Measurements from ENCODE around the gene SMPD4.
"Not testable (repeated sequence)": the region's sequence is repeated elsewhere in the genome, so short reads cannot be mapped to it uniquely, and the experiment has no call there.

Gene SMPD4

GRCh38 chr2:130169163-130169562 lies 12.2 kb downstream of the SMPD4 start:
- not testable (repeated sequence) for H3K36me3 Mint-ChIP-seq, H3K4me3 Mint-ChIP-seq, H3K4me1 Mint-ChIP-seq, H3K27me3 Mint-ChIP-seq, H3K9me3 Mint-ChIP-seq, H3K27ac Mint-ChIP-seq

GRCh38 chr2:130166611-130167010 lies 14.8 kb downstream of the SMPD4 start:
- not testable (repeated sequence) for H3K4me3 Mint-ChIP-seq, H3K36me3 Mint-ChIP-seq, H3K9me3 Mint-ChIP-seq

GRCh38 chr2:130165293-130166016 lies 15.9 kb downstream of the SMPD4 start:
- H3K27me3 Mint-ChIP-seq = no peaks in the 10 kb centered on the region
- no peak overlapping the region for H3K27ac Mint-ChIP-seq
- H3K4me1 Mint-ChIP-seq = no peaks in the 10 kb centered on the region
- no peaks in the 10 kb centered on the region for H3K9me3 Mint-ChIP-seq
- H3K4me3 Mint-ChIP-seq = no peak overlapping the region
- peaks cover 7% of the 10 kb centered on the region for H3K36me3 Mint-ChIP-seq

More at GRCh38 chr2:130166611-130167010, 14.8 kb downstream of the SMPD4 start:
- not testable (repeated sequence) for H3K4me1 Mint-ChIP-seq, H3K27me3 Mint-ChIP-seq, H3K27ac Mint-ChIP-seq

GRCh38 chr2:130162968-130163367 lies 18.4 kb downstream of the SMPD4 start:
- no peak overlapping the region for H3K27ac Mint-ChIP-seq
- no peaks in the 10 kb centered on the region for H3K9me3 Mint-ChIP-seq
- H3K4me1 Mint-ChIP-seq = no peaks in the 10 kb centered on the region
- no peak overlapping the region for H3K4me3 Mint-ChIP-seq
- H3K27me3 Mint-ChIP-seq = no peaks in the 10 kb centered on the region
- H3K36me3 Mint-ChIP-seq = peaks cover 5% of the 10 kb centered on the region

- not testable (repeated sequence) for H3K9me3 Mint-ChIP-seq, H3K4me3 Mint-ChIP-seq, H3K27me3 Mint-ChIP-seq, H3K27ac Mint-ChIP-seq, H3K4me1 Mint-ChIP-seq, H3K36me3 Mint-ChIP-seq
Measured at GRCh38 chr2:130162486-130162885, 18.9 kb downstream of the SMPD4 start.

GRCh38 chr2:130160838-130161705 lies 20.3 kb downstream of the SMPD4 start:
- H3K9me3 Mint-ChIP-seq, H3K27ac Mint-ChIP-seq, H3K36me3 Mint-ChIP-seq, H3K27me3 Mint-ChIP-seq, H3K4me1 Mint-ChIP-seq, H3K4me3 Mint-ChIP-seq: not testable (repeated sequence)

- H3K36me3 Mint-ChIP-seq = peaks cover 5% of the 10 kb centered on the region
- no peaks in the 10 kb centered on the region for H3K27me3 Mint-ChIP-seq
- no peaks in the 10 kb centered on the region for H3K4me1 Mint-ChIP-seq
- no peak overlapping the region for H3K27ac Mint-ChIP-seq
- no peaks in the 10 kb centered on the region for H3K9me3 Mint-ChIP-seq
- no peak overlapping the region for H3K4me3 Mint-ChIP-seq
Measured at GRCh38 chr2:130160131-130160530, 21.3 kb downstream of the SMPD4 start.

GRCh38 chr2:130159376-130159775 lies 22.0 kb downstream of the SMPD4 start:
- not testable (repeated sequence) for H3K27ac Mint-ChIP-seq

GRCh38 chr2:130158631-130159030 lies 22.8 kb downstream of the SMPD4 start:
- Mint-ChIP-seq H3K27me3 (no peaks in the 10 kb centered on the region), H3K9me3 (no peaks in the 10 kb centered on the region), H3K4me1 (no peaks in the 10 kb centered on the region), H3K36me3 (no peaks in the 10 kb centered on the region), H3K4me3 (no peak overlapping the region), H3K27ac (no peak overlapping the region)

More at GRCh38 chr2:130159376-130159775, 22.0 kb downstream of the SMPD4 start:
- H3K27me3 Mint-ChIP-seq, H3K4me3 Mint-ChIP-seq, H3K4me1 Mint-ChIP-seq, H3K36me3 Mint-ChIP-seq, H3K9me3 Mint-ChIP-seq: not testable (repeated sequence)

- not testable (repeated sequence) for H3K36me3 Mint-ChIP-seq, H3K9me3 Mint-ChIP-seq, H3K4me3 Mint-ChIP-seq, H3K27ac Mint-ChIP-seq, H3K4me1 Mint-ChIP-seq, H3K27me3 Mint-ChIP-seq
Measured at GRCh38 chr2:130157825-130158514, 23.4 kb downstream of the SMPD4 start.

GRCh38 chr2:130157354-130157753 lies 24.0 kb downstream of the SMPD4 start:
- H3K4me3 Mint-ChIP-seq, H3K36me3 Mint-ChIP-seq, H3K4me1 Mint-ChIP-seq, H3K27me3 Mint-ChIP-seq, H3K27ac Mint-ChIP-seq, H3K9me3 Mint-ChIP-seq: not testable (repeated sequence)

- Mint-ChIP-seq H3K4me1 (no peaks in the 10 kb centered on the region), H3K27me3 (no peaks in the 10 kb centered on the region), H3K36me3 (no peaks in the 10 kb centered on the region), H3K27ac (no peak overlapping the region), H3K4me3 (no peak overlapping the region), H3K9me3 (no peaks in the 10 kb centered on the region)
Measured at GRCh38 chr2:130156624-130157004, 24.8 kb downstream of the SMPD4 start.

- H3K4me1 Mint-ChIP-seq, H3K27me3 Mint-ChIP-seq, H3K27ac Mint-ChIP-seq, H3K4me3 Mint-ChIP-seq, H3K9me3 Mint-ChIP-seq, H3K36me3 Mint-ChIP-seq: not testable (repeated sequence)
Measured at GRCh38 chr2:130155956-130156623, 25.3 kb downstream of the SMPD4 start.

GRCh38 chr2:130154773-130155765 lies 26.3 kb downstream of the SMPD4 start:
- Mint-ChIP-seq H3K36me3 (no peaks in the 10 kb centered on the region), H3K27ac (peak overlapping the region; percentile 31), H3K4me1 (no peaks in the 10 kb centered on the region), H3K27me3 (no peaks in the 10 kb centered on the region), H3K9me3 (no peaks in the 10 kb centered on the region), H3K4me3 (no peak overlapping the region)

- H3K4me3 Mint-ChIP-seq, H3K4me1 Mint-ChIP-seq, H3K27ac Mint-ChIP-seq, H3K36me3 Mint-ChIP-seq, H3K9me3 Mint-ChIP-seq, H3K27me3 Mint-ChIP-seq: not testable (repeated sequence)
Measured at GRCh38 chr2:130154423-130154770, 27.0 kb downstream of the SMPD4 start.
